Activated naive CD8-positive, alpha-beta T cell treated with anti-CD3 and anti-CD28 coated beads for 36 hours (primary cell): ENCODE data around the gene PICK1. TPM values are rescaled to one million over a fixed set of nuclear protein-coding genes. Genes with fewer than 3 reads are reported as not detected.

Source experiments
- DNase-seq: peaks from one replicate; pipeline ENCODE4 v3.0.0; 2021
- H3K27ac Mint-ChIP-seq: one replicate; pipeline ENCODE4 v1.8.0; 2022; ENCODE audit warnings: mild to moderate bottlenecking, moderate library complexity, mixed read lengths
- H3K27me3 Mint-ChIP-seq: one replicate; pipeline ENCODE4 v1.8.0; 2022; ENCODE audit warnings: mild to moderate bottlenecking, mixed read lengths
- H3K36me3 Mint-ChIP-seq: one replicate; pipeline ENCODE4 v1.8.0; 2021; ENCODE audit warnings: mild to moderate bottlenecking, mixed read lengths
- H3K4me1 Mint-ChIP-seq: one replicate; pipeline ENCODE4 v1.8.0; 2021; ENCODE audit warnings: mixed read lengths
- H3K4me3 Mint-ChIP-seq: one replicate; pipeline ENCODE4 v1.8.0; 2022; ENCODE audit warnings: mild to moderate bottlenecking, moderate library complexity, mixed read lengths
- H3K9me3 Mint-ChIP-seq: one replicate; pipeline ENCODE4 v1.8.0; 2022; ENCODE audit warnings: mixed read lengths
- total RNA-seq, 2 experiments: library from RNA; stranded (reverse); gene quantifications; one replicate each; pipeline ENCODE4 v1.2.3, GENCODE V29; 2021

PICK1 gene
- total RNA-seq, 2 experiments from 2014 or later: 19.3 TPM

- no peak for DNase-seq
- Mint-ChIP-seq H3K27me3 (no peaks in the 10 kb centered on the region), H3K4me1 (no peaks in the 10 kb centered on the region), H3K4me3 (no peak overlapping the region), H3K9me3 (no peaks in the 10 kb centered on the region), H3K36me3 (peaks cover 2% of the 10 kb centered on the region), H3K27ac (no peak overlapping the region)
These were observed 18.8 kb upstream of the PICK1 start for GRCh38 chr22:38038426-38038825.

DNA sequence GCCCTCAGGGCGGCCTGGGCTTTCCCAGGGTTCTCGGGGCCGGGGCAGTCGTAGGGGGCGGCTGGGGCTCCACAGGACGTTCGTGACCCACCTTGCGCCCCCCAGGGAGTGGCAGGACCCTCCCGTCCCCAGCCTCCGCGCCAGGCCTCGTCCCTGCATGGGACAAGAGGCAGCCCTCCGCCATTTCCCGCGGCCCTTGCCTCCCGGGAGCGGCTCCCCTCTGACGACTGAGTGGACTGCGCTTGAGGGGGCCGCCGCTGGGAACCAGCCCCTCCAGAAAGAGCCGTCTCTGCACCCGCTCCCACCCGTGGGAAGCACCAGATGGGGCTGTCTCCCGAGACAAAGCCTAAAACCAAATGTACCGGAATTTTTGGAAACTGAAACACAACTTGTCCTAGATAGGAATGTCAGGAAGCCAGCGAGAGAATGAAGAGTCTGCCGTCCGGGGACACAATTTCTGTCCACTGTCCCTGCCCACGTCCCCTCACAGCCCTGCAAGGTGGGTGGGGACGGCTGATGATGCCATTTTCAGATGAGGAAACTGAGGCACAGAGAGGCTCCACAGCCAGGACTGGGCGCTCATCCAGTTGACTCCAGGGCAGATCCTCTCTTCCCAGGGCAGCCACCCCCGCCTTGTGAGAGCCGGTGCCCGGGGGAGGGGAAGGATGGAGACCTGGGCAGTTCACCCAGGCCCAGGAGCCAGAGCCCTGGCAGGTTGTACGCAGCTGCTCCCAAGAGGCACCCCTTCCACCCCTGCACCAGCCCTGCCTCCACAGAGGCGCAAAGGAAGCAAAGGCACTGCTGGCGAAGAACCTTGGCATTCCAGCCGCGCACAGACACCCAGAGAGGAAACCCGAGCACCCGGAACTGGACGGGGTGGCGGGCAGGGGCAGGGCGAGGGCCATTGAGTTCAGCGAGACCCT lies 18.1 kb upstream of the PICK1 start:
- Mint-ChIP-seq H3K4me1 (no peaks in the 10 kb centered on the region), H3K4me3 (no peak overlapping the region), H3K9me3 (no peaks in the 10 kb centered on the region), H3K27me3 (no peaks in the 10 kb centered on the region), H3K36me3 (peaks cover 2% of the 10 kb centered on the region), H3K27ac (no peak overlapping the region)
- no peak for DNase-seq

- no peak overlapping the region for H3K27ac Mint-ChIP-seq
- no peaks in the 10 kb centered on the region for H3K27me3 Mint-ChIP-seq
- H3K4me3 Mint-ChIP-seq: no peak overlapping the region
- no peak for DNase-seq
- H3K4me1 Mint-ChIP-seq: no peaks in the 10 kb centered on the region
- no peaks in the 10 kb centered on the region for H3K9me3 Mint-ChIP-seq
- peaks cover 2% of the 10 kb centered on the region for H3K36me3 Mint-ChIP-seq
These were observed 16.0 kb upstream of the PICK1 start for GRCh38 chr22:38040953-38041759.

DNA sequence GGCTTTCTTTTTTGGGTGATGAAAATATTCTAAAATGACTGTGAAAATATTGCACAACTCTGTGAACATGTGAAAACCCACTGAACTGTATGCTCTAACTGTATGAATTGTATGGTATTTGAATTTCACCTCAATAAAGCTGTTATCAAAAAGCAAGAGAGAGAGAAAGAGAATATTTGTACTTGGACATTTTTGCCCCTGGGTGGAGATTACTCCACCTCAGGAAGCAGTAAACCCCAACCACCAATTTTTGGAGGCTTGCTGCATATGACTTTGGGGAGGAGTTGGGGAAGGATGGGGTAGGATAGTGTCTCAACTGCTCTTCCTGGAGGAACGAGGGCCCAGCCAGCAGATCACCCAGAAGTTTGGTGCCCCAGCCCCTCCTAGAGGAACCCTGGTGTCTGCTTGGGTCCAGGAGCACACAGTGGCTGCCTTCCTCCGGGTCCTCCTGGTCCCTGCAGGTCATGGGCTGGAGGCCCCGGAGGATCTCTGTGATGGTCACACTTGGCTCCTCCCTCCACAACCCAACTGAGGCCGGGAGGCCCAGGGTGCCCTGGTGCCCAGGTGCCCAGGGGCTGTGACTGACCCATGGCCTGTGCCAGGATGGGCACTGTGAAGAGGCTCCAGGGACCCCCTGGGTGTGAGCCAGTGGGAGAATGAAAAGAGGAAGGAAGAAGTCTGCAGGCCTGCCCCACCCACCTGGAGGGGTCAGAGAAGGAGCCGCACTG lies 15.3 kb upstream of the PICK1 start:
- H3K4me1 Mint-ChIP-seq: no peaks in the 10 kb centered on the region
- H3K27ac Mint-ChIP-seq: no peak overlapping the region
- no peak overlapping the region for H3K4me3 Mint-ChIP-seq
- peaks cover 2% of the 10 kb centered on the region for H3K36me3 Mint-ChIP-seq
- DNase-seq: no peak
- H3K27me3 Mint-ChIP-seq: no peaks in the 10 kb centered on the region
- H3K9me3 Mint-ChIP-seq: no peaks in the 10 kb centered on the region

GRCh38 chr22:38042488-38042790 lies 14.8 kb upstream of the PICK1 start:
- Mint-ChIP-seq H3K9me3 (no peaks in the 10 kb centered on the region), H3K36me3 (peaks cover 2% of the 10 kb centered on the region), H3K4me3 (no peak overlapping the region), H3K4me1 (no peaks in the 10 kb centered on the region), H3K27me3 (no peaks in the 10 kb centered on the region), H3K27ac (no peak overlapping the region)
- no peak for DNase-seq

- no peak overlapping the region for H3K27ac Mint-ChIP-seq
- no peaks in the 10 kb centered on the region for H3K36me3 Mint-ChIP-seq
- H3K4me3 Mint-ChIP-seq: no peak overlapping the region
- no peak for DNase-seq
- H3K4me1 Mint-ChIP-seq: no peaks in the 10 kb centered on the region
- no peaks in the 10 kb centered on the region for H3K27me3 Mint-ChIP-seq
- H3K9me3 Mint-ChIP-seq: no peaks in the 10 kb centered on the region
These were observed 13.8 kb upstream of the PICK1 start for GRCh38 chr22:38043151-38044039.

- DNase-seq: no peak
- H3K36me3 Mint-ChIP-seq: no peaks in the 10 kb centered on the region
- no peak overlapping the region for H3K27ac Mint-ChIP-seq
- no peaks in the 10 kb centered on the region for H3K4me1 Mint-ChIP-seq
- no peak overlapping the region for H3K4me3 Mint-ChIP-seq
- no peaks in the 10 kb centered on the region for H3K27me3 Mint-ChIP-seq
- no peaks in the 10 kb centered on the region for H3K9me3 Mint-ChIP-seq
These were observed 11.0 kb upstream of the PICK1 start for GRCh38 chr22:38046070-38046748.

GRCh38 chr22:38049812-38050619 lies 7.2 kb upstream of the PICK1 start:
- no peak for DNase-seq
- H3K27ac Mint-ChIP-seq: no peak overlapping the region
- no peaks in the 10 kb centered on the region for H3K36me3 Mint-ChIP-seq
- no peaks in the 10 kb centered on the region for H3K27me3 Mint-ChIP-seq
- no peak overlapping the region for H3K4me3 Mint-ChIP-seq
- H3K4me1 Mint-ChIP-seq: no peaks in the 10 kb centered on the region
- no peaks in the 10 kb centered on the region for H3K9me3 Mint-ChIP-seq

DNA sequence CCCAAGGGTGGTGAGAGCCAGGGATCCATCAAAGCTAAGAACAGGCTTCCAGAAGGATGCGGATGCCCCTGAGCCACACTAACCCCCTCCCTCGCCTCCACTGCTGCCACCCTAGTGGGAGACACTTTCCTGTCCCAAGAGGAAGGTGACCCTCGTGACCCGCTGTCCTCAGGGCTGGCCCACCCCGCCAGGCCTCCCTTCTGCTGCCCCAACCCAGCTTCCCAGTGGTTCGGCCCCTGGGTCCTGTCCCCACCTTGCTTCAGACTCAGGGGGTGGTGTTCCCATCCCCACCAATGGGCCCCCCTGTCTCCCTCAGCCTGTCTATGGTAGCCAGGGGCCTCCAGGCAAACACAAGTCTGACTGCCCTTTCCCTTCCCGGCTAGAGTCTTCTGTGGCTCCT lies 6.5 kb upstream of the PICK1 start:
- no peak for DNase-seq
- Mint-ChIP-seq H3K27me3 (no peaks in the 10 kb centered on the region), H3K4me3 (no peak overlapping the region), H3K9me3 (no peaks in the 10 kb centered on the region), H3K36me3 (no peaks in the 10 kb centered on the region), H3K4me1 (no peaks in the 10 kb centered on the region), H3K27ac (no peak overlapping the region)

- no peaks in the 10 kb centered on the region for H3K36me3 Mint-ChIP-seq
- no peak overlapping the region for H3K27ac Mint-ChIP-seq
- DNase-seq: no peak
- H3K4me1 Mint-ChIP-seq: no peaks in the 10 kb centered on the region
- H3K9me3 Mint-ChIP-seq: no peaks in the 10 kb centered on the region
- no peak overlapping the region for H3K4me3 Mint-ChIP-seq
- no peaks in the 10 kb centered on the region for H3K27me3 Mint-ChIP-seq
These were observed 5.9 kb upstream of the PICK1 start for GRCh38 chr22:38051261-38051660.

DNA sequence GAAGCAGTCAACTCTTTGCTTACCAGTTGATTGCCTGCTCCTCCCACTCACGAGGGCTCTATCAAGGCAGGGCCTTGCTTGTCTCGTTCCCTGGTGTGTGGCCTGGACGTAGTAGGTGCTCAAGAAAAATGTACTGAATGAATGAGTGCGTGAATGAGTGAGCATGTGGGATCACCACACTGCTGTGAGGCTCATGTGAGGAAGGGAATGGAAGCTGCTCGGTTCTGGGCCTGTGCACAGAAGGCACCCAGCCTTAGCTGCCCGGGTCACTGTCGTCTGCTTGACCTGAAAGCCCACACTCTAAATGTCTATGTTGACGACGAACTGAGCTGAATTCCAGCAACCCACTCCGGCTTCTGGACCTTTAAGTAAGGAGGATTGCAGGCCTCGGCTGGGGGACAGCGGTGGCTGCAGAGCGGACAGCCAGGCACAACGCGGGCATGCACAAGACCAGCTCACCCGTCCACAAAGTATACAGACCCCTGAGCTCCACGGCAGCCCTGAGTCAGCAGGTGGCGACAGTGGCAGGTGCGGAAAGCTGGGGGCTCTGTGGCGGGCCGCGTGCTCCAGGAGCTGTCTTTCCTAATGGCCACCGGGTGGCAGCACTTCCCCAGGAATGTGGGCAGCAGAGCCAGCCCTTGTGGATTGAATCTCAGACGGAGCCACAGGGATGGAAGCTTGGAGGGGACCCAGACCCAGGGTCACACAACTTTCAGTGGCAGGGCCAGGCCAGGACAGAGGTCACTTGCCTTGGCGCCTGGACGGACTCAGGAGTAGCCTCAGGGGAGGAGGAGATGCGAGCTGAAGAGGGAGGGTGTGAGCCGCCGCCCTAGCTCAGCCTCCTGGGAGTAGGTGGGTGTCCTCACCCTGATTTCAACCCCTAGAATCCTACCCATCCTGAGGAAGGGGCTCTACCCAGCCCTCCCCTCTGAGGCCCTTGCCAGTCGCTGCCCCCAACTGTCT lies 5.0 kb upstream of the PICK1 start:
- Mint-ChIP-seq H3K4me1 (peaks cover 3% of the 10 kb centered on the region), H3K27ac (no peak overlapping the region), H3K36me3 (no peaks in the 10 kb centered on the region), H3K27me3 (no peaks in the 10 kb centered on the region), H3K9me3 (no peaks in the 10 kb centered on the region), H3K4me3 (no peak overlapping the region)
- peak; percentile 80 for DNase-seq

- no peak for DNase-seq
- peaks cover 6% of the 10 kb centered on the region for H3K4me1 Mint-ChIP-seq
- no peak overlapping the region for H3K4me3 Mint-ChIP-seq
- no peaks in the 10 kb centered on the region for H3K9me3 Mint-ChIP-seq
- H3K36me3 Mint-ChIP-seq: peaks cover 15% of the 10 kb centered on the region
- H3K27me3 Mint-ChIP-seq: no peaks in the 10 kb centered on the region
- H3K27ac Mint-ChIP-seq: no peak overlapping the region
These were observed 5.6 kb downstream of the PICK1 start for GRCh38 chr22:38062791-38063190.
